GM19240 (cell line): ENCODE measurements around the gene IER2.
"Not testable (repeated sequence)": the region's sequence is repeated elsewhere in the genome, so short reads cannot be mapped to it uniquely, and the experiment has no call there.

ENCODE experiments used
- DNase-seq: peaks from one replicate; pipeline ENCODE4 v3.0.0; 2011; ENCODE audit warnings: low spot score; ENCODE audit not compliant: insufficient read length

Gene IER2

GRCh38 chr19:13138171-13138915 lies 11.9 kb upstream of the IER2 start:
- no peak for DNase-seq

GRCh38 chr19:13138916-13139198 lies 11.4 kb upstream of the IER2 start:
- no peak for DNase-seq

DNA sequence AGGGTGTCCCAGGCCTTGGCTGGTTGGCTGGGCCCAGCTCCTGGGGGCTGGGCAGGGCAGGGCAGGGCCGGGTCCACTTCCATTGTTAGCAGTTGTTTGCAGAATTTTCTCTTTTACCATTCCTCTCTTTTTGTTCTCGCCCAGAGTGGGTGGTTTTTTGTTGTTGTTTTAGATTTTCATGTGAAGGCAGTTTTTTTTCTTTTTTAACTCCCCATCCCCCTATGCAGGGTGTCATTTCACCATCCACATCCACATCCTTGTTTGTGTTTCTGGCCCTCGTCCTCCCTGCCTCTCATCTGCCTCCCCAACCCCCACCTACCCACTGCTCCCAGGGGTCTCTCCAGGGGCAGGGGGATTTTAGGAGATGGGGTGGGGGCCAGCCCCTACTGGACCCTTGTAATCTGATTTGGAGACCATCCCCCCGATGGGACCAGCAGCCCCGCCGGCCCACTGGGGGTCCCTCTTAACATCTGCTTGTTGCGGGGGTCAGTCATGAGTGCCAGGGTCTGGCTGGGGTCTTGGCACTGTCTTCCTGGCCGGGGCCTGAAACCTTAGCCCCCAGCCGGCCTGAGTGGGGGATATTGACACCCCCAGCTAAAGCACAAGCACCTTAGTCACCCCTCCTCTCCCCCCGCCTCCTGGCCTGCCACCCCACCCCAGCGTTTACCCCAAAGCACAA lies 10.4 kb upstream of the IER2 start:
- no peak for DNase-seq

GRCh38 chr19:13146763-13147563 lies 3.2 kb upstream of the IER2 start:
- DNase-seq = no peak

- DNase-seq = not testable (repeated sequence)
Measured at GRCh38 chr19:13149173-13149627, 1.0 kb upstream of the IER2 start.

DNA sequence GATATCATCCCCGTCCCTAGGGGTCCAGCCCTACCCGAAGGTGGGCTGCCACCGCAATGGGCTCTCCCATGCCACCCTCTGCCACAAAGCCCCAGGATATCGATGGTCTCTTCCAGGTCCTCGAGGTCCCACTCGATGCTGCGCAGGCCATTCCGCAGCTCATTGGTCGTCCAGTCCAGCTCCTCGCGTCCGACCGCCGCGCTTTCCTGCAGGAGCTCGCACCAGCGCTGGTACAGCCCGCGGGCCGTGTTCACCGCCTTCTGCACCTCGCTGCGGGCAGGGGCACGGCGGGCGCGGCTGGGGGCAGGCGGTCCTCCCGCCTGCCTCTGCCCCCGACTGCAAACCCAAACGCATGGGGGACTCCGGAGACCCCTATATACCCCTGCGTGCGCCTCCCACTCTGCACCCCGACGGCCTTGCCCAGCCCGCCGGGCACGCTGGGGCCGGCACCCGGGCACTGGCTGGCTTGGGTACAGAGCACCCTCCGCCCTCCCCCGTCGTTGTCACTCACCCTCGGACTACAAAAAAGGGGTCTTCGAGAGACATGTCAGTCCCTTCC lies 504 bp upstream of the IER2 start:
- DNase-seq = no peak

- no peak for DNase-seq
Measured at GRCh38 chr19:13150931-13151604, 857 bp downstream of the IER2 start.

- DNase-seq = peak; percentile 67
Measured at GRCh38 chr19:13151605-13152355, 1.6 kb downstream of the IER2 start.

GRCh38 chr19:13152356-13152973 lies 2.3 kb downstream of the IER2 start:
- no peak for DNase-seq

- peak; percentile 51 for DNase-seq
Measured at GRCh38 chr19:13152974-13153568, 2.9 kb downstream of the IER2 start.

DNA sequence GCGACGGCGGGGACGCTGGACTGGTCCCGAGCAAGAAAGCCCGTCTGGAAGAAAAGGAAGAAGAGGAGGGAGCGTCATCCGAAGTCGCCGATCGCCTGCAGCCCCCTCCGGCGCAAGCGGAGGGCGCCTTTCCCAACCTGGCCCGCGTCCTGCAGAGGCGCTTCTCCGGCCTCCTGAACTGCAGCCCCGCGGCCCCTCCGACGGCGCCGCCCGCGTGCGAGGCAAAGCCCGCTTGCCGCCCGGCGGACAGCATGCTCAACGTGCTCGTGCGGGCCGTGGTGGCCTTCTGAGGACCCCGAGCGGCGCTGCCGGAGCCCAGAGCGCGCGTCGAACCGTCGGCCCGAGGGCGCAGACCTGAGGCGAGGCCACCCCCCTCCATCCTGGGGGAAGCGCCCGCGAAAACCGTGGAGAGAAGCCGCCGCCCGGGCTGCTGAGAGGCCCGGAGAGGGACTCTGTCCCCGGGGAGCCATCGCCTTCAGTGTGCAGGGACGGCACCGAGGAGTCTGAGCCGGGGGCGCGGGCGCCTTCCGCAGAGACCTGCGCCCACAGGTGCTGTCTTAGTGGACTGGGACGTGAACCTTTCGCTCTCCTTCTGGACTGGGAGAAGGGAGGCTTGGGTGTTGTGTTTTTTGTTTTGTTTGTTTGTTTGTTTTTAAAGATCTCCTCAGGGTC lies 3.5 kb downstream of the IER2 start:
- DNase-seq = no peak

GRCh38 chr19:13154241-13154778 lies 4.1 kb downstream of the IER2 start:
- no peak for DNase-seq

DNA sequence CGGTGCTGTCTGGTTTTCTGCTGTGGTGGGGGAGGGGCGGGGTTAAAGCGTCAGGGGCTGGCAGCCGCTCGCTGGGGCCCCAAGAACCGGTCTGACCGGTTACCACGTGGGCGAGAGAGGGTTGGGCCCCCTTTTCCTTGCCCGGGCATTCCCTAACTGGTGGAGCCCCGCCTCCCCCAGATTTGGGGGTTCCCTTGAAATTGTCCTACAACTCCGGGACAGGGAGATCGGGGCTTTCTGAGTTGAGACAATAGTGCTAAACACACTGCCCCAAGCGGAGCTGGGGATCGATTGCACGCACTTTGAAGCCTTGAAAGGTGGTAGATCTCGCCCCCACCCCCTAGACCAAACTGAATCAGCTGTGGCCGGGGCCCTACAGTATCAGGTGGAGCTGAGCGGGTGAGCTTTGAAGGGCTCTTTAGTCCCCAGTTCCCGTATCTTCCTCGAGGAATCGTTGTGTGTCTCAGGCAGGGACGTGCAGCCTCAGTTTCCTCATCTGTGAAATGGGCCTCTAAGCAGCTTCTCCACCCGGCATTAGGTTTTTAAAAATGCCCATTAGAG lies 4.8 kb downstream of the IER2 start:
- DNase-seq = no peak

- no peak for DNase-seq
Measured at GRCh38 chr19:13155472-13156359, 5.5 kb downstream of the IER2 start.

DNA sequence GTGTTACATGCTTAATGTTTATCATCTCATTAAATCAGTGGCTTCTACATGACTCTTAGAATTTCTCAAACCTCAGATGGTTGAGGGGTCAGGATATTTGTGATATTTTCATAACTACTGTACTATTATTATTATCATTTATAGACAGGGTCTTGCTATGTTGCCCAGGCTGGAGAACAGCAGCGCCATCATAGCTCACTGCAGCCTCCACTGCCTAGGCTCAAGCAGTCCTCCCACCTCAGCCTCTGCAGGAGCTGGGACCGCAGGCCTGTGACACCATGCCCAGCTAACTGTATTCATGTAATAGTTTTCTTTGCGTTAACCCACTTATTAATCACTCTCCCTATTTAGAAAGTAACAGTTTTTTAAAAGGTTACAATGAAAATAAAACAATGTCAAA lies 9.5 kb downstream of the IER2 start:
- DNase-seq = no peak

DNA sequence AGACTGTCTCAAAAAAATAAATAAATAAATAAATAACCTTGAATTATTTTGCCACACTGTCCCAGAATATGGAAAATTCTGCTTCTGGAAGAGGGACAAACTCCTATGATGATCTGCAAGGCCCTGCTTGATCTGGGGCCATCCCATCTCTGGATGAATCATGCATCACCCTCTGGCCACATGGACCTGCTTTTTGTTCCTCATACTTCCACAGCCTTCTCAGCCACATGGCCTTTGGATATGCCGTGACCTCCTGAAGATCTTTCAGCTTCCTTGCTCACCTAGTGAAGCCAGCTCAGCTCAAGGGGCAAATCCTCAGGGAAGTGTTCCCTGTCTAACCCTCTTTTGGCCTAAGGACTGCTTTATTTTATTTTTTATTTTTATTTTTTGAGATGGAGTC lies 10.3 kb downstream of the IER2 start:
- DNase-seq = no peak

DNA sequence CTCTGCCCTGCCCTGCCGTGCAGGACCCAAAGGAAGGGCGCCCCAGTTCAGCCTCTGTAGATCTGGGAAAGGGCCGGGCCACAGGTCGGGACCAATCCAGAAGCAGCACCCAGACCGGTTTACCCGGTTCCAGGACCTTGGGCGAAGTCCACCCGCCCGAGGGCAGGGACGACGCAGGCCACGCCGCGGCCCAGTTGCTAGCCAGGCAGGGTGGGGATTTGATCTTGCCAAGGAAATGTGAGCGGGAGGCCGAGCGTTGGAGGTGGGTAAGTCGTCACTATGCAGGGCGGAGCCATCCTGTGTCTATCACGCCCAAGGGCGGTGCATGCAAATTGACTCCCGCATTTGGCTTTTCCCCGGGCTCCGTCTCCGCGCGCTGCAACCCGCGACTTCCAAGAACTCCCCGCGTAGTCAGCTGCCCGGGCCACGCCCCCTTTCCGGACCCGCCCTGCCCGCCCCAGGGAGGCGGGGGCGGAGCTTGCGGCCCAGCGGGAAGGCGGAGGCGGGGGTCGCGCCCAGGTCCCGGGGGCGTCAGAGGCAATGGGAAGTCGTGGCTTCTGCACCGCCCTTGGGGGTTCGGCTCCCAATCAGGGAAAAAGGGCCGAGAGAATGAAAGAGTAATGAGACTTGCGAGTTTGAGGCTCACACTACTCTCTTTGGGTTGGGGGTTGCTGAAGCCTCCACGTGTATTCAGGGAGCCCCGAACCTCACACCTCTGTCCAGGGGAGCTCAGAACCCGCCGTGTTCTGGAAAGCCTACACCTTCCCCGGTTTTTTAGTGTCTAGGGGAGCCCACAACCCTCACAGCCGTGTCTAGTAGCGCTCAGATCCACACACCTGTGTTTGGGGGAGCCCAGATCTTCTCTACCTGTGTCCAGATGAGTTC lies 12.8 kb downstream of the IER2 start:
- no peak for DNase-seq
